ENCODE results near the gene RGL3. TPM values are rescaled to one million over a fixed set of nuclear protein-coding genes. Genes with fewer than 3 reads are reported as not detected.
"Not testable (repeated sequence)": the region's sequence is repeated elsewhere in the genome, so short reads cannot be mapped to it uniquely, and the experiment has no call there.

RGL3 gene
- polyA plus RNA-seq, 1 of the 3 experiments (the other 2 are of a cell fraction), result 13.3 TPM

GRCh38 chr19:11456659-11457058, 37.5 kb upstream of the RGL3 start:
- Histone ChIP-seq H3K4me3 (ENCODE audit: low read depth in 2 of 2, low read length in 1 of 2) (no peak overlapping the region), H3K27me3 (ENCODE audit: insufficient read depth) (no peaks in the 10 kb centered on the region), H3K4me2 (no peak overlapping the region), H2AFZ (ENCODE audit: low read depth) (no peak overlapping the region), H3K27ac (ENCODE audit: low read depth in 2 of 2, low read length in 1 of 2) (no peak overlapping the region), H3K9ac (no peak overlapping the region), H3K9me3 (no peaks in the 10 kb centered on the region), H4K20me1 (ENCODE audit: insufficient read depth) (no peaks in the 10 kb centered on the region), H3K4me1 (ENCODE audit: control insufficient read depth in 1 of 2, insufficient read depth in 2 of 2, low read depth in 1 of 2, low read length in 1 of 2) (no peaks in the 10 kb centered on the region), H3K36me3 (replicated peaks in 1 of 2; ENCODE audit: control insufficient read depth in 1 of 2, insufficient read depth in 2 of 2, low read length in 1 of 2) (no peaks in the 10 kb centered on the region), H3F3A (replicated peaks; ENCODE audit: insufficient read depth) (no peaks in the 10 kb centered on the region), H3K9me2 (no peaks in the 10 kb centered on the region), H3K79me2 (ENCODE audit: insufficient read depth) (no peaks in the 10 kb centered on the region)
- 95% methylated on average over 7 of the region's 7 CpGs for WGBS (ENCODE audit: low lambda C conversion rate)
- no peak for DNase-seq
- ChIA-PET CTCF (interaction anchor here (0.9 to 3.6 kb wide), 6 partner anchors 9 to 76 kb away, joined by 3 to 22 read pairs (median 5); partner anchors contain the start of genes ODAD3 and PRKCSH), POLR2A (interaction anchor here (1.2 kb wide), 1 partner anchor 17 kb away, joined by 3 read pairs; no protein-coding TSS in a partner anchor)
- TF ChIP-seq FOSL2 (IDR thresholded peaks at IDR 0.05; ENCODE audit: borderline replicate concordance, low read depth) (no peak), MAX (IDR thresholded peaks at IDR 0.05; ENCODE audit: low read depth) (no peak), SIN3A (IDR thresholded peaks at IDR 0.05; ENCODE audit: borderline replicate concordance, low read depth, low read length) (no peak), YY1 (IDR thresholded peaks at IDR 0.05; ENCODE audit: low read depth) (no peak), FOXM1 (IDR thresholded peaks at IDR 0.05; ENCODE audit: low read depth) (no peak), CHD2 (IDR thresholded peaks at IDR 0.05; ENCODE audit: low read length, partially characterized antibody) (no peak), TCF12 (IDR thresholded peaks at IDR 0.05) (no peak), MEF2A (IDR thresholded peaks at IDR 0.05; ENCODE audit: borderline replicate concordance, low read depth) (no peak), TAF1 (IDR thresholded peaks at IDR 0.05; ENCODE audit: borderline replicate concordance, low read depth, low read length) (no peak)
- TF ChIP-seq, protein P1, sequence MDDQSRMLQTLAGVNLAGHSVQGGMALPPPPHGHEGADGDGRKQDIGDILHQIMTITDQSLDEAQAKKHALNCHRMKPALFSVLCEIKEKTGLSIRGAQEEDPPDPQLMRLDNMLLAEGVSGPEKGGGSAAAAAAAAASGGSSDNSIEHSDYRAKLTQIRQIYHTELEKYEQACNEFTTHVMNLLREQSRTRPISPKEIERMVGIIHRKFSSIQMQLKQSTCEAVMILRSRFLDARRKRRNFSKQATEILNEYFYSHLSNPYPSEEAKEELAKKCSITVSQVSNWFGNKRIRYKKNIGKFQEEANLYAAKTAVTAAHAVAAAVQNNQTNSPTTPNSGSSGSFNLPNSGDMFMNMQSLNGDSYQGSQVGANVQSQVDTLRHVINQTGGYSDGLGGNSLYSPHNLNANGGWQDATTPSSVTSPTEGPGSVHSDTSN (IDR thresholded peaks at IDR 0.05), result no peak

GRCh38 chr19:11455233-11455554, 36.1 kb upstream of the RGL3 start:
- H3K27ac ChIP-seq (ENCODE audit: low read depth in 2 of 2, low read length in 1 of 2); H3F3A ChIP-seq (replicated peaks; ENCODE audit: insufficient read depth); H3K4me1 ChIP-seq (ENCODE audit: control insufficient read depth in 1 of 2, insufficient read depth in 2 of 2, low read depth in 1 of 2, low read length in 1 of 2); H3K9me2 ChIP-seq; H3K9ac ChIP-seq; H3K27me3 ChIP-seq (ENCODE audit: insufficient read depth); DNase-seq; H4K20me1 ChIP-seq (ENCODE audit: insufficient read depth); H3K79me2 ChIP-seq (ENCODE audit: insufficient read depth); H3K9me3 ChIP-seq; H3K36me3 ChIP-seq (replicated peaks in 1 of 2; ENCODE audit: control insufficient read depth in 1 of 2, insufficient read depth in 2 of 2, low read length in 1 of 2); H3K4me3 ChIP-seq (ENCODE audit: low read depth in 2 of 2, low read length in 1 of 2); POLR2A ChIA-PET; H3K4me2 ChIP-seq; H2AFZ ChIP-seq (ENCODE audit: low read depth): not testable (repeated sequence)
- WGBS (ENCODE audit: low lambda C conversion rate), result 83% methylated on average over 9 of the region's 9 CpGs
- CTCF ChIA-PET, result interaction anchor here (1.1 to 1.7 kb wide), 4 partner anchors 12 to 75 kb away, joined by 3 to 5 read pairs (median 4); partner anchors contain the start of genes ODAD3 and PRKCSH
